ENCODE measurements around the gene TGDS. TPM values are rescaled to one million over a fixed set of nuclear protein-coding genes. Genes with fewer than 3 reads are reported as not detected.

Gene TGDS
- total RNA-seq, 1 donor from 2014 or later: 7.2 TPM

- DNase-seq (ENCODE audit: extremely low spot score, unreplicated experiment): no peak
- Mint-ChIP-seq H3K36me3 (ENCODE audit: unreplicated experiment) (no peaks in the 10 kb centered on the region), H3K27me3 (ENCODE audit: unreplicated experiment) (no peaks in the 10 kb centered on the region), H3K4me1 (ENCODE audit: unreplicated experiment) (no peaks in the 10 kb centered on the region), H3K9me3 (ENCODE audit: unreplicated experiment) (no peaks in the 10 kb centered on the region), H3K27ac (ENCODE audit: unreplicated experiment) (no peak overlapping the region), H3K4me3 (ENCODE audit: unreplicated experiment) (no peak overlapping the region)
- TF ChIP-seq CTCF (IDR thresholded peaks at IDR 0.05): no peak
Observed at GRCh38 chr13:94559222-94559795, 36.6 kb downstream of the TGDS start.

GRCh38 chr13:94558716-94559115 lies 37.2 kb downstream of the TGDS start:
- H3K27me3 Mint-ChIP-seq (ENCODE audit: unreplicated experiment): no peaks in the 10 kb centered on the region
- TF ChIP-seq CTCF (IDR thresholded peaks at IDR 0.05): no peak
- no peak overlapping the region for H3K4me3 Mint-ChIP-seq (ENCODE audit: unreplicated experiment)
- no peak for DNase-seq (ENCODE audit: extremely low spot score, unreplicated experiment)
- no peaks in the 10 kb centered on the region for H3K9me3 Mint-ChIP-seq (ENCODE audit: unreplicated experiment)
- H3K27ac Mint-ChIP-seq (ENCODE audit: unreplicated experiment): no peak overlapping the region
- no peaks in the 10 kb centered on the region for H3K4me1 Mint-ChIP-seq (ENCODE audit: unreplicated experiment)
- H3K36me3 Mint-ChIP-seq (ENCODE audit: unreplicated experiment): no peaks in the 10 kb centered on the region

- H3K27ac Mint-ChIP-seq (ENCODE audit: unreplicated experiment): no peak overlapping the region
- no peaks in the 10 kb centered on the region for H3K27me3 Mint-ChIP-seq (ENCODE audit: unreplicated experiment)
- no peak for DNase-seq (ENCODE audit: extremely low spot score, unreplicated experiment)
- no peaks in the 10 kb centered on the region for H3K4me1 Mint-ChIP-seq (ENCODE audit: unreplicated experiment)
- no peaks in the 10 kb centered on the region for H3K9me3 Mint-ChIP-seq (ENCODE audit: unreplicated experiment)
- H3K4me3 Mint-ChIP-seq (ENCODE audit: unreplicated experiment): no peak overlapping the region
- TF ChIP-seq CTCF (IDR thresholded peaks at IDR 0.05): no peak
- H3K36me3 Mint-ChIP-seq (ENCODE audit: unreplicated experiment): no peaks in the 10 kb centered on the region
Observed at GRCh38 chr13:94557684-94558235, 38.2 kb downstream of the TGDS start.

GRCh38 chr13:94556621-94557020 lies 39.3 kb downstream of the TGDS start:
- Mint-ChIP-seq H3K9me3 (ENCODE audit: unreplicated experiment) (no peaks in the 10 kb centered on the region), H3K4me3 (ENCODE audit: unreplicated experiment) (no peak overlapping the region), H3K36me3 (ENCODE audit: unreplicated experiment) (no peaks in the 10 kb centered on the region), H3K27me3 (ENCODE audit: unreplicated experiment) (no peaks in the 10 kb centered on the region), H3K4me1 (ENCODE audit: unreplicated experiment) (no peaks in the 10 kb centered on the region), H3K27ac (ENCODE audit: unreplicated experiment) (no peak overlapping the region)
- TF ChIP-seq CTCF (IDR thresholded peaks at IDR 0.05): no peak
- no peak for DNase-seq (ENCODE audit: extremely low spot score, unreplicated experiment)

- Mint-ChIP-seq H3K4me1 (ENCODE audit: unreplicated experiment) (no peaks in the 10 kb centered on the region), H3K36me3 (ENCODE audit: unreplicated experiment) (no peaks in the 10 kb centered on the region), H3K27ac (ENCODE audit: unreplicated experiment) (no peak overlapping the region), H3K9me3 (ENCODE audit: unreplicated experiment) (no peaks in the 10 kb centered on the region), H3K4me3 (ENCODE audit: unreplicated experiment) (no peak overlapping the region), H3K27me3 (ENCODE audit: unreplicated experiment) (no peaks in the 10 kb centered on the region)
- TF ChIP-seq CTCF (IDR thresholded peaks at IDR 0.05): no peak
- no peak for DNase-seq (ENCODE audit: extremely low spot score, unreplicated experiment)
Observed at GRCh38 chr13:94556041-94556440, 39.9 kb downstream of the TGDS start.
